Smooth muscle cell (in vitro differentiated cells): ENCODE results near the gene FDPS. TPM values are rescaled to one million over a fixed set of nuclear protein-coding genes. Genes with fewer than 3 reads are reported as not detected.

ENCODE experiments used
- DNase-seq: peaks from one replicate; lab custom pipeline; 2025; ENCODE audit not compliant: unreplicated experiment; lab: John Stamatoyannopoulos, UW
- H2AFZ ChIP-seq: fragments of 200-600 bp; sonication (generic); 2 replicates; pipeline ENCODE4 v1.6.0; 2016; ENCODE audit warnings: antibody characterized with exemption, low read depth, mild to moderate bottlenecking
- H3F3A ChIP-seq: fragments of 200-600 bp; sonication (generic); 2 replicates; pipeline ENCODE4 v1.6.0; 2017; ENCODE audit warnings: antibody characterized with exemption, low read depth
- H3K27ac ChIP-seq: fragments of 200-600 bp; sonication (generic); 2 replicates; pipeline ENCODE4 v1.5.1; 2016; ENCODE audit warnings: low read depth, mild to moderate bottlenecking
- H3K27me3 ChIP-seq: fragments of 200-600 bp; sonication (generic); 2 replicates; pipeline ENCODE4 v1.6.1; 2016; ENCODE audit warnings: low read depth, mild to moderate bottlenecking
- H3K36me3 ChIP-seq: fragments of 200-600 bp; sonication (generic); 2 replicates; pipeline ENCODE4 v1.5.1; 2016; ENCODE audit warnings: low read depth
- H3K4me1 ChIP-seq: fragments of 200-600 bp; sonication (generic); 2 replicates; pipeline ENCODE4 v1.5.1; 2016; ENCODE audit warnings: low read depth
- H3K4me2 ChIP-seq: fragments of 200-600 bp; sonication (generic); 2 replicates; pipeline ENCODE4 v1.6.0; 2016; ENCODE audit warnings: mild to moderate bottlenecking
- H3K4me3 ChIP-seq: fragments of 200-600 bp; sonication (generic); 2 replicates; pipeline ENCODE4 v1.5.1; 2016; ENCODE audit warnings: mild to moderate bottlenecking
- H3K79me2 ChIP-seq: fragments of 200-600 bp; sonication (generic); 2 replicates; pipeline ENCODE4 v1.6.0; 2016; ENCODE audit warnings: low read depth, mild to moderate bottlenecking
- H3K9ac ChIP-seq: fragments of 200-600 bp; sonication (generic); 2 replicates; pipeline ENCODE4 v1.6.0; 2016; ENCODE audit warnings: low read depth
- H3K9me3 ChIP-seq: fragments of 200-600 bp; sonication (generic); replicated peaks from 2 replicates; pipeline ENCODE4 v1.5.1; 2016; ENCODE audit warnings: low read depth
- H4K20me1 ChIP-seq: fragments of 200-600 bp; sonication (generic); 2 replicates; pipeline ENCODE4 v1.6.0; 2016; ENCODE audit warnings: low read depth
- CTCF ChIP-seq: fragments of 200-600 bp; sonication (generic); IDR thresholded peaks from 2 replicates; pipeline ENCODE4 v1.5.1; 2017; ENCODE audit warnings: borderline replicate concordance, mild to moderate bottlenecking, antibody characterized with exemption; ENCODE audit not compliant: insufficient read depth, poor library complexity, severe bottlenecking
- WGBS: methylation state at CpG from one replicate; pipeline ENCODE4 v1.1.7; 2016; ENCODE audit warnings: low lambda C conversion rate; 5-methylcytosine and 5-hydroxymethylcytosine counted together
- polyA plus RNA-seq: library from polyadenylated mRNA; unstranded; fragments of >200 nt; fragmentation: Nextera tagmentation; extraction: Ambion mirVana; gene quantifications from 2 replicates; pipeline ENCODE4 v1.2.1, GENCODE V29; 2016
- total RNA-seq: library from RNA; depleted of rRNA; stranded (reverse); fragments of >200 nt; gene quantifications from 2 replicates; pipeline ENCODE4 v1.2.3, GENCODE V29; 2014

The FDPS gene
- total and polyA plus RNA-seq, 2 experiments from 2014 or later: 104 to 299 TPM

- Histone ChIP-seq H3K36me3 (no peaks in the 10 kb centered on the region), H3K27ac (peak within 1 kb of the TSS; percentile 76), H3K9ac (peak within 1 kb of the TSS; percentile 88), H3F3A (peaks cover 7% of the 10 kb centered on the region), H4K20me1 (peaks cover 25% of the 10 kb centered on the region), H3K4me2 (peak within 1 kb of the TSS; percentile 97), H3K4me1 (peaks cover 14% of the 10 kb centered on the region), H3K79me2 (peaks cover 29% of the 10 kb centered on the region), H2AFZ (peak within 1 kb of the TSS; percentile 77), H3K27me3 (no peaks in the 10 kb centered on the region), H3K4me3 (peak within 1 kb of the TSS; percentile 88), H3K9me3 (no peaks in the 10 kb centered on the region)
- 20% methylated on average over 59 of the region's 61 CpGs for WGBS
- peak; percentile 74 for DNase-seq
- TF ChIP-seq CTCF: no peak
Observed at GRCh38 chr1:155273343-155274245, 35.1 kb upstream of the FDPS start, which contains the start of gene CLK2. Gene CLK2, minus strand, starts transcription at chr1:155273504. Its CDS starts 2,527 bp downstream, at chr1:155270977.

DNA sequence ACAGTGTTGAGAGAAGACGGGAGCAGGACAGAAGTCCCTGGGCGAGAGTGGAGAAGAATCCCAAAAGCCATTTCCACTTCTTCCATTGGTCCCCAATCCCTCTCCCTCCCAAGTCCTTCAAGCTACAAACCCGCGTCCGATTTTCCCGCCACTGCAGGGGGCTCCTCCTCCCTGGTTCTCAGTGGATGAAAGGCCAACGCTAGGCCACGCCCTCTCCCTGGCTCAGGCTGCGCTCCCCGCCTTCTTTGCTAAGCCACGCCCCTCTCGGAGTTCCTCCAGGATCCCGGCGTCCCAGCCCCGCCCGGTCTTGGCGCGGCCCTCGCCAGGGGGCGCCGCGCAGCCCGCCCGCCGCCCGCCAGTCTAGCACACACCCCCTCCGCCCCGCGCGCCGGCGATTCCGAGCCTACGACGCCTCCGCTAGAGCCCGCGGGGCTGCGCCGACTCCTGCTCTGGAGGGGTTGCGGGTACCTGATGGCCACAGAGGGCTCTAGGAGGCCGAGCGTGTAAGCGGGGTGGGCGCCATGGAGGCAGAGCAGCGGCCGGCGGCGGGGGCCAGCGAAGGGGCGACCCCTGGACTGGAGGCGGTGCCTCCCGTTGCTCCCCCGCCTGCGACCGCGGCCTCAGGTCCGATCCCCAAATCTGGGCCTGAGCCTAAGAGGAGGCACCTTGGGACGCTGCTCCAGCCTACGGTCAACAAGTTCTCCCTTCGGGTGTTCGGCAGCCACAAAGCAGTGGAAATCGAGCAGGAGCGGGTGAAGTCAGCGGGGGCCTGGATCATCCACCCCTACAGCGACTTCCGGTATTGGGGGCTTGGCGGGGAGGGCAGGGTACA, 31.4 kb upstream of the FDPS start, which contains the start of gene HCN3:
Gene HCN3, plus strand, starts transcription at position 394 of the 832 bp plus-strand sequence. Its CDS starts 128 bp downstream, at position 522.
- H3K4me2 ChIP-seq: peak within 1 kb of the TSS; percentile 100
- H2AFZ ChIP-seq: peak within 1 kb of the TSS; percentile 90
- peak; percentile 91 for DNase-seq
- H3K36me3 ChIP-seq: no peaks in the 10 kb centered on the region
- H3K9me3 ChIP-seq: no peaks in the 10 kb centered on the region
- peaks cover 4% of the 10 kb centered on the region for H3F3A ChIP-seq
- H3K9ac ChIP-seq: no peak within 1 kb of the TSS
- H3K27me3 ChIP-seq: no peaks in the 10 kb centered on the region
- H3K79me2 ChIP-seq: peaks cover 9% of the 10 kb centered on the region
- no peak within 1 kb of the TSS for H3K27ac ChIP-seq
- 4% methylated on average over 36 of the region's 68 CpGs for WGBS
- peak; percentile 72 for TF ChIP-seq CTCF
- peaks cover 20% of the 10 kb centered on the region for H3K4me1 ChIP-seq
- peaks cover 6% of the 10 kb centered on the region for H4K20me1 ChIP-seq
- H3K4me3 ChIP-seq: peak within 1 kb of the TSS; percentile 85

GRCh38 chr1:155277902-155278688, 30.6 kb upstream of the FDPS start:
- Histone ChIP-seq H3K36me3 (no peaks in the 10 kb centered on the region), H3K27ac (no peak overlapping the region), H3K9ac (no peak overlapping the region), H3K4me3 (peak overlapping the region; percentile 85), H3K27me3 (no peaks in the 10 kb centered on the region), H3K9me3 (no peaks in the 10 kb centered on the region), H3K79me2 (peaks cover under 1% of the 10 kb centered on the region), H2AFZ (peak overlapping the region; percentile 90), H3K4me2 (peak overlapping the region; percentile 100), H3K4me1 (peaks cover 18% of the 10 kb centered on the region), H3F3A (no peaks in the 10 kb centered on the region), H4K20me1 (no peaks in the 10 kb centered on the region)
- peak; percentile 50 for DNase-seq
- no peak for TF ChIP-seq CTCF
- 3% methylated on average over 25 of the region's 29 CpGs for WGBS
